Cardiac fibroblast (primary cell): ENCODE results near the gene ST3GAL3.

Experiments used
- DNase-seq, 2 donors: peaks; one replicate each; pipeline versions ENCODE4 v3.0.0 to v3.0.0-alpha.2; 2010; ENCODE audit warnings: low read depth in 2 of 2
- H3K4me3 ChIP-seq, 2 donors: replicated peaks in 1 of 2; 1 replicate in 1 of 2; 2 replicates in 1 of 2; pipeline ENCODE4 v1.5.1; 2011; ENCODE audit warnings: low read depth in 2 of 2, low read length in 2 of 2, mild to moderate bottlenecking in 2 of 2, moderate library complexity in 1 of 2
- TF ChIP-seq, protein P1 (sequence below): IDR thresholded peaks from one replicate; pipeline ENCODE4 v1.5.1; 2011; ENCODE audit warnings: low read depth, mild to moderate bottlenecking, low read length, inconsistent platforms

ST3GAL3 gene

DNA sequence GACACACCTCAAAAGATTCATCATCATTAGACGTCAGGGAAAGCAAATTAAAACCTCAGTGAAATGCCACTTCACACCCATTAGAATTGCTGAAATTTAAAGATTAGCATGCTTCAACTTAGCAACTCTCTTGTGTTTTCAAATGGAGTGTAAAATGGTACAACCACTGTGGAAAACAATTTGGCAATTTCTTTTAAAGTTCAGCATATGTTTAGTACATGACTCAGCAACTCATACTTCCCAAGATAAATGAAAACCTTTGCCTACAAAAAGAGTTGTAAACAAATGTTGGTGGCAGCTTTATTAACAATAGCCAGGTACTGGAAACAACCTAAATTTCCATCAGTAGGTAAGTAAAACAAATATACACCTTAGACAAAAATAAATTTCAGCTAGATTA, 42.7 kb downstream of the ST3GAL3 start:
- DNase-seq, result peak in 1 of 2 donors; percentile 22
- no peak overlapping the region for H3K4me3 ChIP-seq
- TF ChIP-seq, protein P1, sequence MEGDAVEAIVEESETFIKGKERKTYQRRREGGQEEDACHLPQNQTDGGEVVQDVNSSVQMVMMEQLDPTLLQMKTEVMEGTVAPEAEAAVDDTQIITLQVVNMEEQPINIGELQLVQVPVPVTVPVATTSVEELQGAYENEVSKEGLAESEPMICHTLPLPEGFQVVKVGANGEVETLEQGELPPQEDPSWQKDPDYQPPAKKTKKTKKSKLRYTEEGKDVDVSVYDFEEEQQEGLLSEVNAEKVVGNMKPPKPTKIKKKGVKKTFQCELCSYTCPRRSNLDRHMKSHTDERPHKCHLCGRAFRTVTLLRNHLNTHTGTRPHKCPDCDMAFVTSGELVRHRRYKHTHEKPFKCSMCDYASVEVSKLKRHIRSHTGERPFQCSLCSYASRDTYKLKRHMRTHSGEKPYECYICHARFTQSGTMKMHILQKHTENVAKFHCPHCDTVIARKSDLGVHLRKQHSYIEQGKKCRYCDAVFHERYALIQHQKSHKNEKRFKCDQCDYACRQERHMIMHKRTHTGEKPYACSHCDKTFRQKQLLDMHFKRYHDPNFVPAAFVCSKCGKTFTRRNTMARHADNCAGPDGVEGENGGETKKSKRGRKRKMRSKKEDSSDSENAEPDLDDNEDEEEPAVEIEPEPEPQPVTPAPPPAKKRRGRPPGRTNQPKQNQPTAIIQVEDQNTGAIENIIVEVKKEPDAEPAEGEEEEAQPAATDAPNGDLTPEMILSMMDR, result no peak

DNA sequence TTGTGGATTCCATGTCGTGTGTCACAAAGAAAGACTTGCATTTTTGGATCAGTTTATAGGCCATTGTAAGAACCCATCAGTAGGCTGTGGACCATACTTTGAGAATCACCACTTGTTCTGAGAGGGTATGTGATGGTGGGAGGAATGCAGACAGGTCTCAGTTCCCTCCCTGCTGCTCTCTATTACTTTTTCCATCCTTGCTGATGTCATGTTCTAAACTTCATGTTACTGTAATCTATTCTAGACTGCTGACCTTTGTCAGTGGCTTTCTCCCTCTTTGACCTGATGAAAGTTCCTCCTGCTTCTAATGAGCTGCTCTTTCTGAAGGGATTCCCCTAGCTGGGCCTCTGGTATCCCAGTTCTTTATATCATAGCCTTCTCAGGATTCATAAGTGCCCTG, 46.1 kb downstream of the ST3GAL3 start:
- TF ChIP-seq, protein P1, result no peak
- no peak overlapping the region for H3K4me3 ChIP-seq
- no peak for DNase-seq

DNA sequence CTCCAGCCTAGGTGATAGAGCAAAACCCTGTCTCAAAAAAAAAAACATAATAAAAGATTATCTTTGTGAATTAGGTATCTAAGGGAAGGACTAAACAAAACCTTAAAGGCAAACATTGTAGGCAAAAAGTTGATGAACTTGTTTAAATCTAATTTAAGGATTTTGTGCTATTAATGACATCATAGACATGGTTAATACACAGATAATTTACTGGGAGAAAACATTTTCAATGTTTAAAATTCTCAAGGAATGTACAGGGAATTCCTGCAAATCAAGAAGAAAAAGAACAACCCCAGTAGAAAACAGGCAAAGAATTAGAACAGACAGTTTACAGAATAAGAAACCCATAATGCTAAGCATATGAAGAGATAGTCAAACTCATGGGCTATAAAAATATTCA, 47.6 kb downstream of the ST3GAL3 start:
- no peak overlapping the region for H3K4me3 ChIP-seq
- no peak for DNase-seq
- TF ChIP-seq, protein P1, result no peak

DNA sequence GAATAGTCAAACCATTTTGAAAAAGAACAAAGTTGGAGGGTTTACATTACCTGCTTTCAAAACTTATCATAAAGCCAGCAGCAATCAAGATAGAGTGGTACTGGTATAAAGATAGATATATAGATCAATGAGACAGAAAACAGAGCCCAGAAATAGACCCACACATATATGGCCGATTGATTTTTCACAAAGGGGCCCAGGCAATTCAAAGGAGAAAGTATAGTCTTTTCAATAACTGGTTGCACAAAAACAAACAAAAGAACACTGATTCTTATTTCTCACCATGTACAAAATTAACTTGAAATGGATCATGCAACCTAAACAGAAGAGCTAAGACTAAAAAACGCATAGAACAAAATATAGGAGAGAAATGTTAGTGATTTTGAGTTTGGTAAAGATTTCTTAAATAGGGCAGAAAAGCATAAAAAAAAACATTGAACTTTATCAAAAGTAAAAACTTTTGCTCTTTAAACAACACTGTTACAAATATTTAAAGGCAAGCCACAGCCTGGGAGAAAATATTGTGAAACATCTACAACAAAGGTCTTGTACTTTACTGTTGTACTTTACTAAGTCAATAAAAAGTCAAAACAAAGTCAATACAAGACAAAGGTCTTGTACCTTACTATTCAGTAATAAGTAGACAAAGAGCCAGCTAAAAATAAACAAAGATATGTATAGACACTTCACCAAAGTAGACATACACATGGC, 50.2 kb downstream of the ST3GAL3 start:
- TF ChIP-seq, protein P1, result no peak
- H3K4me3 ChIP-seq, result no peak overlapping the region

DNA sequence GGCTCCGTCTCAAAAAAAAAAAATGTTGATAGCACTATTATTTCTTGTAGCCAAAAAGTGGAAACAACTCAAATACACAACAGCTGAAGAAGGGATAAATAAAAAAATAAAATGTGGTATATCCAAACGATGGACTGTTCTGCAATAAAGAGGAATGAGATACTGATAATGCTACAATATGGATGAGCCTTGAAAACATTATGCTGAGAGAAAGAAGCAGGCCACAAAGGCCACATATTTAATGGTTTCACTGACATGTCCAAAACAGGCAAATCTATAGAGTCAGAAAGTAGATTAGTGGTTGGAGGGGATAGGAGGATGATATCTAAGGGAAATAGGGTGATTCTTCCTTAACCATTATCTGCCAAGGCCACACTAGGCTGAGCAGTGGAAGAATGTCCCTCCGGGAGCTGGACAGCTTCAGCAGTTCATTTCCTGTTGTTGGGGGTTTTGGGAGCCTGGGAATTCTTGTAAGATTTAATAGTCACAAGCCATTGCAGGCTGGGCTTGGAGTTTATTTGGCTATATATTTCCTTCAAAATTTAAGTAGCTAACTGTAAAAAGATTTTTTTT, 53.5 kb downstream of the ST3GAL3 start:
- TF ChIP-seq, protein P1, result no peak
- no peak overlapping the region for H3K4me3 ChIP-seq
- DNase-seq, result peak; percentile 23 to 39

More for the DNA sequence above, 50.2 kb downstream of the ST3GAL3 start:
- no peak for DNase-seq

DNA sequence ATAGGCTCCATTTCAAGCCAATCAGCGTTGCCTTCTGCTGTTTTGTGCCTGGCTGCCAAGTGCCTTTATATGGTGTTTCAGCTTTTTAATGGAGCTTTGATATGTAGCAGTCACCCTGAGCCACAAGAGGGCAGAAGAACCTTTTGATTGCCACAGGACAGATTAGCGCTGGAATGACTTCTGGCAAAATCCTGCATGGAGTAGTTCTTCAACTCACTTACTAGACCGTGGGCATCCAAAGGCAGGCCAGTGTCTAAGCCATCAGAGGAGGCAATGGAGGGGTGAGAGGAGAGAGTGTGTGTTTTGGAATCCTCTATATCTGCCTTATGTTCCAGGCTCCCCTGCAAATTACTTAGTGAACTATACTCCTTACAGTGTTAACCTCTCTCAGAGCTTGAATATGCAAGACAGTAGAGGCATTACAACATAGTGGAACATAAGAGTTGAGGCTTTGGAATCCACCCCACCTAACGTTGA, 56.2 kb downstream of the ST3GAL3 start:
- TF ChIP-seq, protein P1, result peak; percentile 81
- H3K4me3 ChIP-seq, result no peak overlapping the region
- peak; percentile 94 to 95 for DNase-seq

DNA sequence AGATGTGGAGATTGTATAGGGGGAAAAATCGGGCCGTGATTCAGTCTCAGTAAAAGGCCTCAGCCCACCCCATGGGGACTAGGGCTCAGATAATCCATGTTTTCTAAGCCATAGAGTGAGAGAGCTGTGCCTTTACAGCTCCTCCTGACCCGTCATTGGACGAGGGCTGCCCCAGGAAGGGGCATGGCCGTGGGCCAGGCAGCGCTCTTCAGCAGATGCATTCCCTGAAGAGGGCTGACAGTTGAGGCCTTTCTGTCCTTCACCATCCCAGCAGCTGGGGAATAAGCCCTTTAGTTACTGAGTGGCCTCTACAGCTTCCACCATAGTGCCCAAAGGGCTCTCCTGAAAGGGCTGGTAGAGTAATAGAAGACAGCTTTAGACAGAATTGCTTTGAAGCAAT, 57.2 kb downstream of the ST3GAL3 start:
- no peak for DNase-seq
- H3K4me3 ChIP-seq, result no peak overlapping the region
- TF ChIP-seq, protein P1, result no peak
